Mammary epithelial cell (primary cell): ENCODE measurements around the gene GNA12.

Experiments used
- EZH2 ChIP-seq: IDR thresholded peaks from 2 replicates; pipeline ENCODE4 v1.6.1; 2012; ENCODE audit warnings: low read length, inconsistent platforms, borderline replicate concordance
- TF ChIP-seq, protein P1 (sequence below), 2 donors: IDR thresholded peaks in 1 of 2; conservative IDR thresholded peaks in 1 of 2; 2 replicates each; pipeline ENCODE4 v1.5.1; 2011 to 2012; ENCODE audit warnings: inconsistent platforms in 2 of 2, low read length in 2 of 2, mild to moderate bottlenecking in 2 of 2, control low read depth in 1 of 2, low read depth in 1 of 2; ENCODE audit not compliant: insufficient read depth in 1 of 2; ENCODE audit errors: extremely low read depth in 1 of 2

DNA sequence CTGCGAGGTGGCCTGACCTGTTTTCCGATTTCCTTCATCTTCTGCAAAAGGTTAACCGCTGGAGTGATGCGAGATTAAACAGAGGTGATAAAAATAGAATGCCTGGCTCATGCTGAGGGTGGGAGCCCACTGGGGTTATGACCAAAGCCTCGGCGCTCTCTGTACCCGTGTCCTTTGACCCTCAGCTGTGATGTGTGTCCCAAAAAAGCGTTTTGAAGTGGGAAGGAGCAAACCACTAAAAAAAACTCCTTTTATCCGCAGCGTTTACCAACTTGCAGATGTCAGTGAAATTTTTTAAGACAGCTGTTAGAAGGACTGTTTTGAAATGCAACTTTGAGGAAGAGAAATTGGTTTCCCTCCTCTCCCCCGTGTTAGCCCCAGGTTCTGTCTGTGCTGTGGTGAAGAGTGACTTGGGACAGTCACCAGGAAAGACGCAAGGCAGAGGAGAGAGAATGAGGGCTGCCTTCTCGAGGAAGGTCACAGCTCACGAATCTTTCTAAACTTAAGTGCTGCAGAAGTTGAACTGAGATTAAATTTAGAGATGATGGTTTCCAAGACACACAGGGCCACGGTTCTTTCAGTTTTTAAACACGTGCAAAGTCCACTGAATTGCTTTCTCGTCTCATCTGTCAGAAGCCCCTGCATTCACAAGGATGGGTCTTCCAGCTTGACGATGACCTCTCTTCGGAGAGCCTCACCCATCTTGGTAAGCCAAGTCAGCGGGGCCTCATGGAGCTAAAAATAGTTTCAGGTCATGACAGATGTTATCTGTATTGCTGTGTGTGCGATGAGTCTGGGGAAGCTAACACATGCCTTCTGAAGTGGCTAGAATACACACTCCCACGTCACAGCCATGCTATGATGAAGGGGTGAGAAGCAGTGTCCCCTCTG is 128.5 kb downstream of the GNA12 start:
- TF ChIP-seq EZH2, result no peak
- TF ChIP-seq, protein P1, sequence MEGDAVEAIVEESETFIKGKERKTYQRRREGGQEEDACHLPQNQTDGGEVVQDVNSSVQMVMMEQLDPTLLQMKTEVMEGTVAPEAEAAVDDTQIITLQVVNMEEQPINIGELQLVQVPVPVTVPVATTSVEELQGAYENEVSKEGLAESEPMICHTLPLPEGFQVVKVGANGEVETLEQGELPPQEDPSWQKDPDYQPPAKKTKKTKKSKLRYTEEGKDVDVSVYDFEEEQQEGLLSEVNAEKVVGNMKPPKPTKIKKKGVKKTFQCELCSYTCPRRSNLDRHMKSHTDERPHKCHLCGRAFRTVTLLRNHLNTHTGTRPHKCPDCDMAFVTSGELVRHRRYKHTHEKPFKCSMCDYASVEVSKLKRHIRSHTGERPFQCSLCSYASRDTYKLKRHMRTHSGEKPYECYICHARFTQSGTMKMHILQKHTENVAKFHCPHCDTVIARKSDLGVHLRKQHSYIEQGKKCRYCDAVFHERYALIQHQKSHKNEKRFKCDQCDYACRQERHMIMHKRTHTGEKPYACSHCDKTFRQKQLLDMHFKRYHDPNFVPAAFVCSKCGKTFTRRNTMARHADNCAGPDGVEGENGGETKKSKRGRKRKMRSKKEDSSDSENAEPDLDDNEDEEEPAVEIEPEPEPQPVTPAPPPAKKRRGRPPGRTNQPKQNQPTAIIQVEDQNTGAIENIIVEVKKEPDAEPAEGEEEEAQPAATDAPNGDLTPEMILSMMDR (conservative IDR thresholded peaks at IDR 0.05 in 1 of 2, IDR thresholded peaks at IDR 0.05 in 1 of 2; ENCODE audit: extremely low read depth in 1 of 2, insufficient read depth in 1 of 2, low read depth in 1 of 2, low read length in 2 of 2), result no peak
